ENCODE results near the gene SAMD10. TPM values are rescaled to one million over a fixed set of nuclear protein-coding genes. Genes with fewer than 3 reads are reported as not detected.

The SAMD10 gene
- total and polyA plus RNA-seq, 4 donors: 0.74 to 3.4 (median 2.1) TPM

GRCh38 chr20:63955281-63955826, 24.1 kb downstream of the SAMD10 start:
- H3K4me3 ChIP-seq (ENCODE audit: low read depth in 1 of 3, low read length in 3 of 3): peak overlapping the region; percentile 78 to 95 (median 87)
- H3K27me3 ChIP-seq (ENCODE audit: control insufficient read depth in 4 of 4, insufficient read depth in 4 of 4, low read length in 3 of 4): no peaks in the 10 kb centered on the region
- peaks cover 22 to 70% (median 52%) of the 10 kb centered on the region in 4 donors for H3K4me1 ChIP-seq (ENCODE audit: control insufficient read depth in 4 of 4, insufficient read depth in 4 of 4, low read length in 3 of 4)
- peak; percentile 52 for DNase-seq (ENCODE audit: low spot score)
- peak overlapping the region; percentile 67 to 86 for H3K27ac ChIP-seq (ENCODE audit: low read depth in 1 of 2, low read length in 2 of 2)
- peaks cover 2 to 10% (median 3%) of the 10 kb centered on the region in 4 donors for H3K36me3 ChIP-seq (ENCODE audit: control insufficient read depth in 4 of 4, insufficient read depth in 3 of 4, low read depth in 1 of 4, low read length in 3 of 4)
- TF ChIP-seq FOXA1 (IDR thresholded peaks at IDR 0.05): no peak
- peak in 1 of 2 donors; percentile 2 for TF ChIP-seq RAD21 (IDR thresholded peaks at IDR 0.05)
- peak overlapping the region in 1 of 2 donors; percentile 95 for H3K9ac ChIP-seq (ENCODE audit: low read depth in 1 of 2, low read length in 2 of 2)
- WGBS: 3% methylated on average over 31 of the region's 31 CpGs
- H3K9me3 ChIP-seq (ENCODE audit: control insufficient read depth in 4 of 4, low read length in 3 of 4): no peaks in the 10 kb centered on the region

- Histone ChIP-seq H3K9me3 (ENCODE audit: control insufficient read depth in 4 of 4, low read length in 3 of 4) (no peaks in the 10 kb centered on the region), H3K27ac (ENCODE audit: low read depth in 1 of 2, low read length in 2 of 2) (no peak overlapping the region), H3K4me3 (ENCODE audit: low read depth in 1 of 3, low read length in 3 of 3) (no peak overlapping the region), H3K9ac (ENCODE audit: low read depth in 1 of 2, low read length in 2 of 2) (no peak overlapping the region), H3K36me3 (ENCODE audit: control insufficient read depth in 4 of 4, insufficient read depth in 3 of 4, low read depth in 1 of 4, low read length in 3 of 4) (peaks cover 2 to 3% (median 2%) of the 10 kb centered on the region in 4 donors), H3K27me3 (ENCODE audit: control insufficient read depth in 4 of 4, insufficient read depth in 4 of 4, low read length in 3 of 4) (no peaks in the 10 kb centered on the region), H3K4me1 (ENCODE audit: control insufficient read depth in 4 of 4, insufficient read depth in 4 of 4, low read length in 3 of 4) (peaks cover 30 to 79% (median 66%) of the 10 kb centered on the region in 4 donors)
- no peak for DNase-seq (ENCODE audit: low spot score)
- WGBS: 69% methylated on average over 13 of the region's 13 CpGs
- no peak for TF ChIP-seq CTCF (IDR thresholded peaks at IDR 0.05; ENCODE audit: low read depth, low read length, missing input control)
- TF ChIP-seq ZBTB33 (IDR thresholded peaks at IDR 0.05): no peak
- no peak for TF ChIP-seq YY1 (IDR thresholded peaks at IDR 0.05)
- TF ChIP-seq NR2F2 (IDR thresholded peaks at IDR 0.05): no peak
- TF ChIP-seq REST (IDR thresholded peaks at IDR 0.05): no peak
- TF ChIP-seq FOXA1 (IDR thresholded peaks at IDR 0.05): no peak
- no peak for TF ChIP-seq MAX (IDR thresholded peaks at IDR 0.05)
- TF ChIP-seq FOXA2 (IDR thresholded peaks at IDR 0.05): no peak
- no peak for TF ChIP-seq RXRA (IDR thresholded peaks at IDR 0.05)
- no peak for TF ChIP-seq HNF4A (conservative IDR thresholded peaks at IDR 0.05)
- no peak for TF ChIP-seq RAD21 (IDR thresholded peaks at IDR 0.05)
- no peak for TF ChIP-seq SP1 (IDR thresholded peaks at IDR 0.05)
- no peak for TF ChIP-seq TAF1 (conservative IDR thresholded peaks at IDR 0.05)
- TF ChIP-seq EGR1 (IDR thresholded peaks at IDR 0.05; ENCODE audit: low read depth in 2 of 2): no peak
- TF ChIP-seq ATF3 (IDR thresholded peaks at IDR 0.05): no peak
Measured at GRCh38 chr20:63953764-63954429, 25.5 kb downstream of the SAMD10 start.
